ENCODE data around the gene EMC6. TPM values are rescaled to one million over a fixed set of nuclear protein-coding genes. Genes with fewer than 3 reads are reported as not detected.

Gene EMC6
- total and polyA plus RNA-seq, 2 of the 4 experiments (the other 2 are of a cell fraction), result 10.9 to 80.5 TPM

DNA sequence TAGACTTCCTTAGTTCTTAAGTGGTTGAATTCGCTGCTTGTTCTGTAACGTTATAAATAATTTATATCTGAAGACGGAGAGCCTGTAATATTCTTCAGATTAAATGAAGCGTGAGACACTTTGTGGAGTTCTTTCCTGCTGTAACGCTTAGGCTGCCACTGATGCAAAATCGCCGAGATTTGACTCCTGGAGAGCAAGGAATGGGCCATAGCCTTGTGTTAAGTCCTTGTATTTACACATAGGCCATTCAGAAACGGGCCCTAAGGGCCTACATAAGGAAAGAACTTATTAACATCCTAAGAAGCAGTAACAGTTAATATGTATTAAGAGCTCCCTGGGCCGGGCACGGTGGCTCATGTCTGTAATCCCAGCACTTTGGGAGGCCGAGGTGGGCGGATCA lies 936 bp downstream of the EMC6 start:
- Histone ChIP-seq H2AFZ (replicated peaks; ENCODE audit: low read length, poor library complexity) (no peak overlapping the region), H3K56ac (ENCODE audit: extremely low read depth, insufficient read depth, low read length) (peak overlapping the region; percentile 75; the same call in 1 of the 2 replicates), H2BK120ac (ENCODE audit: low read depth, low read length) (no peak overlapping the region), H3K79me1 (ENCODE audit: low read depth in 1 of 2, low read length in 2 of 2) (peaks cover 6 to 56% of the 10 kb centered on the region in 2 experiments; a peak in 3 of 4 replicates), H3K9me3 (ENCODE audit: control insufficient read depth, insufficient read depth, low read length) (no peaks in the 10 kb centered on the region), H3K4me3 (ENCODE audit: insufficient read depth, low read depth, low read length) (peak overlapping the region; percentile 71), H3K27ac (ENCODE audit: insufficient read depth, low read length) (no peak overlapping the region), H2BK5ac (ENCODE audit: low read depth, low read length, poor library complexity, severe bottlenecking) (no peak overlapping the region), H2BK20ac (ENCODE audit: low read depth, low read length) (no peak overlapping the region), H3K14ac (replicated peaks; ENCODE audit: low read depth, low read length) (no peak overlapping the region; the same call in 1 of the 2 replicates), H3K4ac (ENCODE audit: low read depth, low read length) (peak overlapping the region; percentile 73; the same call in 1 of the 2 replicates), H3K27me3 (ENCODE audit: control insufficient read depth, insufficient read depth, low read length) (no peaks in the 10 kb centered on the region), H3K36me3 (ENCODE audit: control insufficient read depth, insufficient read depth, low read length) (peaks cover 14% of the 10 kb centered on the region), H3K23ac (ENCODE audit: low read depth, low read length) (0 out of 2 replicates have a peak overlapping the region, but pooled peaks have one; percentile 63), H4K8ac (ENCODE audit: low read depth in 2 of 2, low read length in 2 of 2) (0 out of 4 replicates have a peak overlapping the region, but pooled peaks have one; percentile 51 to 87), H3K9ac (ENCODE audit: low read depth, low read length) (peak overlapping the region; percentile 82; the same call in 1 of the 2 replicates), H4K20me1 (ENCODE audit: insufficient read depth, low read length) (peaks cover 36% of the 10 kb centered on the region), H2BK15ac (ENCODE audit: low read depth, low read length) (no peak overlapping the region), H3K4me2 (ENCODE audit: low read depth, low read length) (peak overlapping the region; percentile 83), H4K91ac (ENCODE audit: insufficient read depth, low read depth, low read length) (no peak overlapping the region), H3K9me1 (ENCODE audit: insufficient read depth, low read length) (peaks cover 26% of the 10 kb centered on the region), H2AK9ac (replicated peaks; ENCODE audit: low read depth, low read length, poor library complexity) (peak overlapping the region; percentile 93), H3K4me1 (ENCODE audit: control insufficient read depth, insufficient read depth, low read length) (peaks cover 10% of the 10 kb centered on the region), H3K18ac (ENCODE audit: low read depth, low read length) (no peak overlapping the region), H4K5ac (ENCODE audit: low read depth, low read length) (no peak overlapping the region), H2AK5ac (ENCODE audit: low read depth, low read length) (no peak overlapping the region)
- DNase-seq (no peak), ATAC-seq (ENCODE audit: low read depth) (no peak)
- no TSS peak for BruUV-seq (replicated peaks)
- WGBS, 2 experiments (ENCODE audit: extremely low coverage in 2 of 2, insufficient read length in 1 of 2), result no CpG with 5 or more reads among the region's 12 CpGs
- ChIA-PET POLR2A (ENCODE audit: unreplicated experiment) (no interaction called here), CTCF (no interaction called here)
- dilution Hi-C loops (cut with HindIII; ENCODE audit: low sequenced_read_pairs, unreplicated experiment) (no loop called here), in situ Hi-C loops (cut with MboI; ENCODE audit: low sequenced_read_pairs) (no loop called here), intact Hi-C loops (cut with micrococcal nuclease) (loop anchor here (5.0 kb wide), 1 partner anchor 53 kb away; the partner anchor contains the start of gene HASPIN)
- TF ChIP-seq RFX5 (IDR thresholded peaks at IDR 0.05; ENCODE audit: low read depth, low read length) (no peak), FOS (IDR thresholded peaks at IDR 0.05; ENCODE audit: low read depth, low read length) (no peak), POLR2A (IDR thresholded peaks at IDR 0.05; ENCODE audit: low read depth, low read length) (no peak), BHLHE40 (IDR thresholded peaks at IDR 0.05; ENCODE audit: low read depth, low read length) (no peak), MAZ (IDR thresholded peaks at IDR 0.05; ENCODE audit: borderline replicate concordance, low read depth, low read length) (no peak), SMC3 (IDR thresholded peaks at IDR 0.05; ENCODE audit: low read depth, low read length) (no peak), CEBPB (IDR thresholded peaks at IDR 0.05; ENCODE audit: low read depth, low read length) (no peak), CHD1 (IDR thresholded peaks at IDR 0.05; ENCODE audit: low read depth, low read length) (no peak), MXI1 (IDR thresholded peaks at IDR 0.05; ENCODE audit: borderline replicate concordance, low read depth, low read length) (no peak), NFE2L2 (IDR thresholded peaks at IDR 0.05; ENCODE audit: low read depth, low read length) (no peak), MAFK (IDR thresholded peaks at IDR 0.05; ENCODE audit: low read depth, low read length) (no peak), RCOR1 (IDR thresholded peaks at IDR 0.05; ENCODE audit: insufficient replicate concordance, low read length) (no peak), RAD21 (IDR thresholded peaks at IDR 0.05; ENCODE audit: low read length) (no peak)
- TF ChIP-seq, protein P1, sequence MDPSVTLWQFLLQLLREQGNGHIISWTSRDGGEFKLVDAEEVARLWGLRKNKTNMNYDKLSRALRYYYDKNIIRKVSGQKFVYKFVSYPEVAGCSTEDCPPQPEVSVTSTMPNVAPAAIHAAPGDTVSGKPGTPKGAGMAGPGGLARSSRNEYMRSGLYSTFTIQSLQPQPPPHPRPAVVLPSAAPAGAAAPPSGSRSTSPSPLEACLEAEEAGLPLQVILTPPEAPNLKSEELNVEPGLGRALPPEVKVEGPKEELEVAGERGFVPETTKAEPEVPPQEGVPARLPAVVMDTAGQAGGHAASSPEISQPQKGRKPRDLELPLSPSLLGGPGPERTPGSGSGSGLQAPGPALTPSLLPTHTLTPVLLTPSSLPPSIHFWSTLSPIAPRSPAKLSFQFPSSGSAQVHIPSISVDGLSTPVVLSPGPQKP (IDR thresholded peaks at IDR 0.05; ENCODE audit: borderline replicate concordance, low read depth, low read length), result no peak
- TF ChIP-seq, protein P2, sequence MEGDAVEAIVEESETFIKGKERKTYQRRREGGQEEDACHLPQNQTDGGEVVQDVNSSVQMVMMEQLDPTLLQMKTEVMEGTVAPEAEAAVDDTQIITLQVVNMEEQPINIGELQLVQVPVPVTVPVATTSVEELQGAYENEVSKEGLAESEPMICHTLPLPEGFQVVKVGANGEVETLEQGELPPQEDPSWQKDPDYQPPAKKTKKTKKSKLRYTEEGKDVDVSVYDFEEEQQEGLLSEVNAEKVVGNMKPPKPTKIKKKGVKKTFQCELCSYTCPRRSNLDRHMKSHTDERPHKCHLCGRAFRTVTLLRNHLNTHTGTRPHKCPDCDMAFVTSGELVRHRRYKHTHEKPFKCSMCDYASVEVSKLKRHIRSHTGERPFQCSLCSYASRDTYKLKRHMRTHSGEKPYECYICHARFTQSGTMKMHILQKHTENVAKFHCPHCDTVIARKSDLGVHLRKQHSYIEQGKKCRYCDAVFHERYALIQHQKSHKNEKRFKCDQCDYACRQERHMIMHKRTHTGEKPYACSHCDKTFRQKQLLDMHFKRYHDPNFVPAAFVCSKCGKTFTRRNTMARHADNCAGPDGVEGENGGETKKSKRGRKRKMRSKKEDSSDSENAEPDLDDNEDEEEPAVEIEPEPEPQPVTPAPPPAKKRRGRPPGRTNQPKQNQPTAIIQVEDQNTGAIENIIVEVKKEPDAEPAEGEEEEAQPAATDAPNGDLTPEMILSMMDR (conservative IDR thresholded peaks at IDR 0.05; ENCODE audit: low read depth, low read length), result no peak
- TF ChIP-seq, protein P3, sequence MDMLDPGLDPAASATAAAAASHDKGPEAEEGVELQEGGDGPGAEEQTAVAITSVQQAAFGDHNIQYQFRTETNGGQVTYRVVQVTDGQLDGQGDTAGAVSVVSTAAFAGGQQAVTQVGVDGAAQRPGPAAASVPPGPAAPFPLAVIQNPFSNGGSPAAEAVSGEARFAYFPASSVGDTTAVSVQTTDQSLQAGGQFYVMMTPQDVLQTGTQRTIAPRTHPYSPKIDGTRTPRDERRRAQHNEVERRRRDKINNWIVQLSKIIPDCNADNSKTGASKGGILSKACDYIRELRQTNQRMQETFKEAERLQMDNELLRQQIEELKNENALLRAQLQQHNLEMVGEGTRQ (IDR thresholded peaks at IDR 0.05; ENCODE audit: low read depth, low read length), result no peak
